Right atrium auricular region (tissue), 2 donors: ENCODE data around the gene FCHO2. TPM values are rescaled to one million over a fixed set of nuclear protein-coding genes. Genes with fewer than 3 reads are reported as not detected.
"Not testable (repeated sequence)": the region's sequence is repeated elsewhere in the genome, so short reads cannot be mapped to it uniquely, and the experiment has no call there.

ENCODE experiments used
- DNase-seq: peaks from one replicate; pipeline ENCODE4 v3.0.0-alpha.2; 2019; ENCODE audit warnings: low spot score
- H3K27ac ChIP-seq, 2 donors: fragments of 200-600 bp; sonication (generic); 1 replicate in 1 of 2; 2 replicates in 1 of 2; pipeline ENCODE4 v1.5.1; 2016 to 2019
- H3K27me3 ChIP-seq, 2 donors: fragments of 200-600 bp; sonication (generic); one replicate each; pipeline versions ENCODE4 v1.5.1 to v1.6.0; 2017 to 2019
- H3K36me3 ChIP-seq: fragments of 200-600 bp; sonication (generic); one replicate; pipeline ENCODE4 v1.5.1; 2016
- H3K4me1 ChIP-seq, 2 donors: fragments of 200-600 bp; sonication (generic); one replicate each; pipeline versions ENCODE4 v1.5.1 to v1.6.0; 2017 to 2019
- H3K4me3 ChIP-seq, 2 donors: fragments of 200-600 bp; sonication (generic); 1 replicate in 1 of 2; 2 replicates in 1 of 2; pipeline ENCODE4 v1.5.1; 2017 to 2019; ENCODE audit warnings: mild to moderate bottlenecking in 1 of 2, moderate library complexity in 1 of 2
- H3K9me3 ChIP-seq, 2 donors: fragments of 200-600 bp; sonication (generic); one replicate each; pipeline ENCODE4 v1.5.1; 2019
- CTCF ChIP-seq, 2 donors: fragments of 200-600 bp; sonication (generic); IDR thresholded peaks; one replicate each; pipeline ENCODE4 v1.5.1; 2019; ENCODE audit warnings: antibody characterized with exemption in 2 of 2
- total RNA-seq, 2 donors: library from RNA; depleted of rRNA; stranded (reverse); fragments of >200 nt; gene quantifications; one replicate each; pipeline ENCODE4 v1.1.0, GENCODE V29; 2016

The FCHO2 gene
- total RNA-seq, 2 donors from 2014 or later = 10.7 to 12.1 TPM

- Histone ChIP-seq H3K36me3 (peaks cover 9% of the 10 kb centered on the region), H3K9me3 (no peaks in the 10 kb centered on the region)
These were observed 63.1 kb downstream of the FCHO2 start for GRCh38 chr5:73018892-73019291.

GRCh38 chr5:73019766-73020165 lies 63.9 kb downstream of the FCHO2 start:
- TF ChIP-seq CTCF (IDR thresholded peaks at IDR 0.05) = no peak
- Histone ChIP-seq H3K9me3 (no peaks in the 10 kb centered on the region), H3K4me1 (no peaks in the 10 kb centered on the region), H3K27me3 (no peaks in the 10 kb centered on the region), H3K27ac (no peak overlapping the region), H3K4me3 (no peak overlapping the region), H3K36me3 (peaks cover 9% of the 10 kb centered on the region)
- no peak for DNase-seq

More at GRCh38 chr5:73018892-73019291, 63.1 kb downstream of the FCHO2 start:
- no peaks in the 10 kb centered on the region for H3K27me3 ChIP-seq
- no peak for DNase-seq
- H3K27ac ChIP-seq = no peak overlapping the region
- no peak overlapping the region for H3K4me3 ChIP-seq
- no peaks in the 10 kb centered on the region for H3K4me1 ChIP-seq
- TF ChIP-seq CTCF (IDR thresholded peaks at IDR 0.05) = no peak

- H3K4me1 ChIP-seq = no peaks in the 10 kb centered on the region
These were observed 66.8 kb downstream of the FCHO2 start for GRCh38 chr5:73022471-73023169.

GRCh38 chr5:73024946-73025544 lies 69.2 kb downstream of the FCHO2 start:
- not testable (repeated sequence) for H3K27ac ChIP-seq, H3K9me3 ChIP-seq, H3K4me1 ChIP-seq, H3K4me3 ChIP-seq, H3K27me3 ChIP-seq, DNase-seq
- H3K36me3 ChIP-seq = peaks cover 29% of the 10 kb centered on the region

More at GRCh38 chr5:73022471-73023169, 66.8 kb downstream of the FCHO2 start:
- Histone ChIP-seq H3K36me3 (peaks cover 29% of the 10 kb centered on the region), H3K27ac (no peak overlapping the region), H3K27me3 (no peaks in the 10 kb centered on the region), H3K9me3 (no peaks in the 10 kb centered on the region), H3K4me3 (no peak overlapping the region)
- no peak for TF ChIP-seq CTCF (IDR thresholded peaks at IDR 0.05)
- no peak for DNase-seq

- DNase-seq = no peak
- Histone ChIP-seq H3K36me3 (peaks cover 20% of the 10 kb centered on the region), H3K9me3 (no peaks in the 10 kb centered on the region), H3K4me3 (no peak overlapping the region), H3K4me1 (no peaks in the 10 kb centered on the region), H3K27ac (no peak overlapping the region), H3K27me3 (no peaks in the 10 kb centered on the region)
- TF ChIP-seq CTCF (IDR thresholded peaks at IDR 0.05) = peak in 1 of 2 donors; percentile 17
These were observed 71.5 kb downstream of the FCHO2 start for GRCh38 chr5:73027361-73027760.

- no peak for DNase-seq
- Histone ChIP-seq H3K27me3 (no peaks in the 10 kb centered on the region), H3K4me1 (no peaks in the 10 kb centered on the region), H3K27ac (no peak overlapping the region), H3K9me3 (no peaks in the 10 kb centered on the region), H3K4me3 (no peak overlapping the region), H3K36me3 (peaks cover 20% of the 10 kb centered on the region)
- no peak for TF ChIP-seq CTCF (IDR thresholded peaks at IDR 0.05)
These were observed 72.0 kb downstream of the FCHO2 start for GRCh38 chr5:73027816-73028215.
